ENCODE measurements around the gene KRTAP21-3. TPM values are rescaled to one million over a fixed set of nuclear protein-coding genes. Genes with fewer than 3 reads are reported as not detected.

The KRTAP21-3 gene
- total RNA-seq, 4 donors from 2014 or later, result not detected

DNA sequence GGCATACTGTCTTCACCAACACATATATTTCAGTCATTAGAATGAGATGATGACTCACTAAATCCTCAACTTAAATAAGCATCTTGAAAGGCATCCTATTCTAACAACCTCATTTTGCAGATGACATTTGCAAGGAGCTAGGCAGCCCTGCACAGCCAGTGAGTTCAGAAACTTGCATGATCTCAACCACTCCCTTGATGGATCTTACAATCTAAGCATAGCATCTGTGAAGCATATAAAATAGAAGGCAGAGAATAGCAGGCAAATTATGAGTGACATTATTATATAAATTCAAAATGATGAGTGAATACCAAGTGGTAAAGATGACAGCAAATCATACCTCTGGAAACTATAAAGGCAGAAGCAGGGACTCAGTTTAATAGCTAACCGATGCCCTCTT is 44.3 kb downstream of the KRTAP21-3 start:
- H3K36me3 ChIP-seq, result no peaks in the 10 kb centered on the region
- H3K27me3 ChIP-seq, result no peaks in the 10 kb centered on the region
- H3K4me3 ChIP-seq, result no peak overlapping the region
- no peak overlapping the region for H3K27ac ChIP-seq
- H3K4me1 ChIP-seq, result no peaks in the 10 kb centered on the region
- TF ChIP-seq EP300 (IDR thresholded peaks at IDR 0.05) (no peak), POLR2AphosphoS5 (IDR thresholded peaks at IDR 0.05) (no peak)
- ATAC-seq, result no peak
- H3K9me3 ChIP-seq, result peaks cover 0 to 6% (median 0%) of the 10 kb centered on the region in 3 donors
- 57 to 92% methylated on average over 1 of the region's 1 CpG for WGBS, 2 donors (ENCODE audit: low coverage in 1 of 2)

DNA sequence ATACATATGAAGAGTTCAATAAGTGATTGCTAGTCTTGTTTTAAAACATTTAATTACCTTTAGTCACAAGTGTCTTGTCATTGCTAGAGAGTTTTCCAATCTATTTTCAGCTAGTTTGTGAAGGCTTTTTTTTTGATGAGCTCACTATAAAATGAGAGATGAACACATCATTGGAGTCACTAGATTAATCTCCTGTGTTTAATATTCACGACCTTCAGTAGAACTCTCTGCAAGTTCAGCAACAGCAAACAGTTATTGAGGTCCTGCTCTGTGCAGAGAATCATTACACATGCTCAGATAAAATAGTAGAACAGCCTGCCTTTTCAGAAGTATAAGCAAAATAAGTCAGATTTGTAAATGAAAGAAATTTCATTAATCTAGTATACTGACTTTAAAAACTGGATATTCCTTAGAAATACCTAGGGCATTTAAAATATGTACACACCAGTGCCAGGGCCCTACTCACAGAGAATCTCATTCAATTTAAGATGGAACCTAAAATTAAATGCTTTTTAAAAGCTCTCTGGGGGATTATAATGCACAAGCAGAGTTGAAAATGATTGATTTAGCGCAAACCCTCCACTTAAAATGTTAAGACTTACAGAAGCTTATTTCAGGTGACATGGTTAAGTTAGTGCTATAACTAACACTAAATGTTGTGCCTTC is 45.5 kb downstream of the KRTAP21-3 start:
- no peak overlapping the region for H3K27ac ChIP-seq
- H3K4me3 ChIP-seq, result no peak overlapping the region
- TF ChIP-seq POLR2AphosphoS5 (IDR thresholded peaks at IDR 0.05), result no peak
- TF ChIP-seq EP300 (IDR thresholded peaks at IDR 0.05), result no peak
- TF ChIP-seq, protein P1, sequence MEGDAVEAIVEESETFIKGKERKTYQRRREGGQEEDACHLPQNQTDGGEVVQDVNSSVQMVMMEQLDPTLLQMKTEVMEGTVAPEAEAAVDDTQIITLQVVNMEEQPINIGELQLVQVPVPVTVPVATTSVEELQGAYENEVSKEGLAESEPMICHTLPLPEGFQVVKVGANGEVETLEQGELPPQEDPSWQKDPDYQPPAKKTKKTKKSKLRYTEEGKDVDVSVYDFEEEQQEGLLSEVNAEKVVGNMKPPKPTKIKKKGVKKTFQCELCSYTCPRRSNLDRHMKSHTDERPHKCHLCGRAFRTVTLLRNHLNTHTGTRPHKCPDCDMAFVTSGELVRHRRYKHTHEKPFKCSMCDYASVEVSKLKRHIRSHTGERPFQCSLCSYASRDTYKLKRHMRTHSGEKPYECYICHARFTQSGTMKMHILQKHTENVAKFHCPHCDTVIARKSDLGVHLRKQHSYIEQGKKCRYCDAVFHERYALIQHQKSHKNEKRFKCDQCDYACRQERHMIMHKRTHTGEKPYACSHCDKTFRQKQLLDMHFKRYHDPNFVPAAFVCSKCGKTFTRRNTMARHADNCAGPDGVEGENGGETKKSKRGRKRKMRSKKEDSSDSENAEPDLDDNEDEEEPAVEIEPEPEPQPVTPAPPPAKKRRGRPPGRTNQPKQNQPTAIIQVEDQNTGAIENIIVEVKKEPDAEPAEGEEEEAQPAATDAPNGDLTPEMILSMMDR (IDR thresholded peaks at IDR 0.05), result no peak
- TF ChIP-seq POLR2A (IDR thresholded peaks at IDR 0.05), result no peak
- H3K27me3 ChIP-seq, result no peaks in the 10 kb centered on the region
- H3K4me1 ChIP-seq, result no peaks in the 10 kb centered on the region
- no peaks in the 10 kb centered on the region for H3K36me3 ChIP-seq
- no peak for ATAC-seq
- peaks cover 0 to 6% (median 0%) of the 10 kb centered on the region in 3 donors for H3K9me3 ChIP-seq
- WGBS, 2 donors (ENCODE audit: low coverage in 1 of 2), result 64 to 79% methylated on average over 2 of the region's 2 CpGs

DNA sequence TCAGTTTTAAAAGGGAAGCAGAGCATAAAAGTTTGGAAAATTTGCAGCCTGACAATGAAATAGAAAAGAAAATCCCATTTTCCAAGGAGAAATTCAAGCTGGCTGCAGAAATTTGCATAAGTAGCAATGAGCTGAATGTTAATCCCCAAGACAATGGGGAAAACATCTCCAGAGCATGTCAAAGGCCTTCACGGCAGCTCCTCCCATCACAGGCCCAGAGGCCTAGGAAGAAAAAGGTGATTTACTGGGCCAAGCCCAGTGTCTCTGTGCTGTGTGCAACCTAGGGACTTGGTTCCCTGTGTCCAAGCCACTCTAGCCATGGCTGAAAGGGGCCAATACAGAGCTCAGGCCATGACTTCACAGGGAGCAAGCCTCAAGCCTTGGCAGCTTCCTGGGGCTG is 49.8 kb downstream of the KRTAP21-3 start:
- no peak overlapping the region for H3K4me3 ChIP-seq
- no peaks in the 10 kb centered on the region for H3K9me3 ChIP-seq
- TF ChIP-seq EP300 (IDR thresholded peaks at IDR 0.05) (no peak), POLR2AphosphoS5 (IDR thresholded peaks at IDR 0.05) (no peak), POLR2A (IDR thresholded peaks at IDR 0.05) (no peak)
- TF ChIP-seq, protein P1 (IDR thresholded peaks at IDR 0.05), result no peak
- 100% methylated on average over 1 of the region's 1 CpG for WGBS, 2 donors (ENCODE audit: low coverage in 1 of 2)
- no peak for ATAC-seq
- H3K4me1 ChIP-seq, result no peaks in the 10 kb centered on the region
- no peaks in the 10 kb centered on the region for H3K36me3 ChIP-seq
- no peaks in the 10 kb centered on the region for H3K27me3 ChIP-seq
- no peak overlapping the region for H3K27ac ChIP-seq

Small RNA genes within 50 kb of the gene (small RNA-seq; reads per million reads assigned to genes)
- 0 reads per million in 4 donors for gene AP000244.1
- gene KRTAP21-3, result 0 reads per million in 4 donors

Other genes with a start within 250 kb of the KRTAP21-3 start
- not detected for gene KRTAP19-1, start 238.4 kb downstream of the KRTAP21-3 start, total RNA-seq
- not detected for gene KRTAP19-2, start 231.3 kb downstream of the KRTAP21-3 start, total RNA-seq
- 1 to 10 TPM in 1 of 4 donors, not detected in 3; 1.7 TPM for gene KRTAP19-3, start 226.8 kb downstream of the KRTAP21-3 start, total RNA-seq
- not detected for gene KRTAP19-4, start 221.6 kb downstream of the KRTAP21-3 start, total RNA-seq
- not detected for gene KRTAP19-5, start 216.6 kb downstream of the KRTAP21-3 start, total RNA-seq
- not detected for gene KRTAP19-6, start 176.9 kb downstream of the KRTAP21-3 start, total RNA-seq
- not detected for gene KRTAP19-7, start 157.5 kb downstream of the KRTAP21-3 start, total RNA-seq
- not detected for gene KRTAP22-2, start 128.4 kb downstream of the KRTAP21-3 start, total RNA-seq
- gene KRTAP6-3, start 126.3 kb downstream of the KRTAP21-3 start, total RNA-seq, result not detected
- gene KRTAP6-2, start 119.9 kb downstream of the KRTAP21-3 start, total RNA-seq, result not detected
- not detected for gene KRTAP22-1, start 117.7 kb downstream of the KRTAP21-3 start, total RNA-seq
- not detected for gene KRTAP6-1, start 104.8 kb downstream of the KRTAP21-3 start, total RNA-seq
- not detected for gene KRTAP20-1, start 102.4 kb downstream of the KRTAP21-3 start, total RNA-seq
- not detected for gene KRTAP20-4, start 98.2 kb downstream of the KRTAP21-3 start, total RNA-seq
- not detected for gene KRTAP20-2, start 83.6 kb downstream of the KRTAP21-3 start, total RNA-seq
- gene KRTAP20-3, start 75.9 kb downstream of the KRTAP21-3 start, total RNA-seq, result not detected
- not detected for gene KRTAP21-2, start 28.5 kb upstream of the KRTAP21-3 start, total RNA-seq
- gene KRTAP21-1, start 36.7 kb upstream of the KRTAP21-3 start, total RNA-seq, result not detected
- gene KRTAP8-1, start 94.5 kb upstream of the KRTAP21-3 start, total RNA-seq, result not detected
- not detected for gene KRTAP7-1, start 111.0 kb upstream of the KRTAP21-3 start, total RNA-seq
- not detected for gene KRTAP11-1, start 162.8 kb upstream of the KRTAP21-3 start, total RNA-seq

Measured in gastroesophageal sphincter (tissue), 4 donors.